ENCODE measurements around the gene PGLYRP1. TPM values are rescaled to one million over a fixed set of nuclear protein-coding genes. Genes with fewer than 3 reads are reported as not detected.

The PGLYRP1 gene
- polyA plus RNA-seq, 3 donors, result 0.36 to 0.39 (median 0.37) TPM

GRCh38 chr19:45971260-45971902 lies 51.5 kb downstream of the PGLYRP1 start:
- Mint-ChIP-seq H3K4me1 (peaks cover 20% of the 10 kb centered on the region), H3K36me3 (peaks cover 0 to 13% of the 10 kb centered on the region in 2 donors), H3K9me3 (peaks cover 2 to 19% (median 15%) of the 10 kb centered on the region in 7 donors), H3K4me3 (peak overlapping the region in 1 of 2 donors; percentile 80), H3K27me3 (ENCODE audit: low read depth in 3 of 3) (peaks cover 60 to 78% (median 71%) of the 10 kb centered on the region in 3 donors), H3K27ac (peak overlapping the region in 2 of 7 donors; percentile 22 to 77)
- 5% methylated on average over 3 of the region's 11 CpGs for WGBS (ENCODE audit: insufficient coverage)
- Histone ChIP-seq H3K4me2 (replicated peaks; ENCODE audit: extremely low read depth, low read length, poor library complexity, severe bottlenecking) (no peak overlapping the region), H3K27ac (ENCODE audit: low read depth in 1 of 2, low read length in 2 of 2) (no peak overlapping the region), H3K4me3 (replicated peaks in 1 of 3; ENCODE audit: low read depth in 2 of 3, low read length in 3 of 3) (no peak overlapping the region), H3K36me3 (replicated peaks in 1 of 2; ENCODE audit: control insufficient read depth in 1 of 2, insufficient read depth in 2 of 2, low read length in 2 of 2) (no peaks in the 10 kb centered on the region), H3K27me3 (ENCODE audit: control insufficient read depth in 2 of 2, insufficient read depth in 2 of 2, low read length in 2 of 2) (peaks cover 41 to 61% of the 10 kb centered on the region in 2 donors), H3K9ac (ENCODE audit: insufficient read depth, low read length, poor library complexity, severe bottlenecking) (no peak overlapping the region), H3K79me2 (ENCODE audit: insufficient read depth, low read length) (no peaks in the 10 kb centered on the region), H3K4me1 (ENCODE audit: control insufficient read depth in 1 of 2, insufficient read depth in 2 of 2, low read length in 2 of 2) (peaks cover 13 to 14% of the 10 kb centered on the region in 2 donors), H3K9me3 (replicated peaks in 1 of 2; ENCODE audit: control insufficient read depth in 1 of 2, insufficient read depth in 1 of 2, low read length in 2 of 2) (peaks cover 3 to 16% of the 10 kb centered on the region in 2 donors), H2AFZ (ENCODE audit: insufficient read depth, low read depth, low read length, poor library complexity, severe bottlenecking) (no peak overlapping the region), H4K20me1 (ENCODE audit: insufficient read depth, low read length) (no peaks in the 10 kb centered on the region)
- DNase-seq, result no peak
- intact Hi-C loops (cut with micrococcal nuclease), result no loop called here
- no peak for TF ChIP-seq CTCF (IDR thresholded peaks at IDR 0.05)

- Histone ChIP-seq H3K4me1 (ENCODE audit: control insufficient read depth in 1 of 2, insufficient read depth in 2 of 2, low read length in 2 of 2) (peaks cover 13 to 14% of the 10 kb centered on the region in 2 donors), H4K20me1 (ENCODE audit: insufficient read depth, low read length) (no peaks in the 10 kb centered on the region), H3K9me3 (replicated peaks in 1 of 2; ENCODE audit: control insufficient read depth in 1 of 2, insufficient read depth in 1 of 2, low read length in 2 of 2) (peaks cover 3 to 16% of the 10 kb centered on the region in 2 donors), H2AFZ (ENCODE audit: insufficient read depth, low read depth, low read length, poor library complexity, severe bottlenecking) (no peak overlapping the region), H3K4me3 (replicated peaks in 1 of 3; ENCODE audit: low read depth in 2 of 3, low read length in 3 of 3) (no peak overlapping the region), H3K79me2 (ENCODE audit: insufficient read depth, low read length) (no peaks in the 10 kb centered on the region), H3K36me3 (replicated peaks in 1 of 2; ENCODE audit: control insufficient read depth in 1 of 2, insufficient read depth in 2 of 2, low read length in 2 of 2) (no peaks in the 10 kb centered on the region), H3K9ac (ENCODE audit: insufficient read depth, low read length, poor library complexity, severe bottlenecking) (no peak overlapping the region), H3K27ac (ENCODE audit: low read depth in 1 of 2, low read length in 2 of 2) (no peak overlapping the region), H3K4me2 (replicated peaks; ENCODE audit: extremely low read depth, low read length, poor library complexity, severe bottlenecking) (no peak overlapping the region), H3K27me3 (ENCODE audit: control insufficient read depth in 2 of 2, insufficient read depth in 2 of 2, low read length in 2 of 2) (peaks cover 35 to 47% of the 10 kb centered on the region in 2 donors)
- H3K27me3 Mint-ChIP-seq (ENCODE audit: low read depth in 3 of 3), result peaks cover 49 to 70% (median 58%) of the 10 kb centered on the region in 3 donors
- peaks cover 20% of the 10 kb centered on the region for H3K4me1 Mint-ChIP-seq
- peaks cover 0 to 13% of the 10 kb centered on the region in 2 donors for H3K36me3 Mint-ChIP-seq
- H3K9me3 Mint-ChIP-seq, result peaks cover 2 to 21% (median 15%) of the 10 kb centered on the region in 7 donors
- peak overlapping the region in 1 of 2 donors; percentile 13 for H3K4me3 Mint-ChIP-seq
- TF ChIP-seq CTCF (IDR thresholded peaks at IDR 0.05), result no peak
- intact Hi-C loops (cut with micrococcal nuclease), result no loop called here
- peak overlapping the region in 1 of 7 donors; percentile 40 for H3K27ac Mint-ChIP-seq
- DNase-seq, result no peak
- 43% methylated on average over 3 of the region's 5 CpGs for WGBS (ENCODE audit: insufficient coverage)
Measured at GRCh38 chr19:45969676-45970075, 53.2 kb downstream of the PGLYRP1 start.

Small RNA genes within 50 kb of the gene (small RNA-seq; reads per million reads assigned to genes)
- gene MIR769 (ENCODE audit: insufficient read length, low read depth), result 1.4 reads per million

Other genes with a start within 250 kb of the PGLYRP1 start
- gene DMPK, start 240.6 kb downstream of the PGLYRP1 start, polyA plus RNA-seq, result 1 to 10 TPM in 1 of 3 donors, under 1 TPM in 1, not detected in 1; 0.17 to 3.8 TPM
- 1 to 10 TPM; 1.5 to 3.4 (median 2.4) TPM for gene DMWD, start 230.2 kb downstream of the PGLYRP1 start, polyA plus RNA-seq
- not detected for gene RSPH6A, start 207.7 kb downstream of the PGLYRP1 start, polyA plus RNA-seq
- 10 to 100 TPM in 2 of 3 donors, 1 to 10 TPM in 1; 5.6 to 96.1 (median 15.7) TPM for gene SYMPK, start 159.9 kb downstream of the PGLYRP1 start, polyA plus RNA-seq
- not detected for gene FOXA3, start 158.7 kb downstream of the PGLYRP1 start, polyA plus RNA-seq
- gene IRF2BP1, start 136.9 kb downstream of the PGLYRP1 start, polyA plus RNA-seq, result 1 to 10 TPM; 2.0 to 3.9 (median 2.1) TPM
- gene MYPOP, start 120.4 kb downstream of the PGLYRP1 start, polyA plus RNA-seq, result 1 to 10 TPM in 1 of 3 donors, under 1 TPM in 2; 0.08 to 5.9 (median 0.39) TPM
- not detected for gene NANOS2, start 108.3 kb downstream of the PGLYRP1 start, polyA plus RNA-seq
- gene NOVA2, start 49.2 kb downstream of the PGLYRP1 start, polyA plus RNA-seq, result not detected
- gene CCDC61, start 27.6 kb downstream of the PGLYRP1 start, polyA plus RNA-seq, result 1 to 10 TPM; 4.3 to 8.8 (median 6.1) TPM
- gene IGFL4, start 17.9 kb upstream of the PGLYRP1 start, polyA plus RNA-seq, result not detected
- gene IGFL3, start 101.6 kb upstream of the PGLYRP1 start, polyA plus RNA-seq, result not detected
- not detected for gene IGFL2, start 125.2 kb upstream of the PGLYRP1 start, polyA plus RNA-seq
- not detected for gene IGFL1, start 206.7 kb upstream of the PGLYRP1 start, polyA plus RNA-seq

Measured in CD14-positive monocyte (primary cell).